GM20000 (cell line): ENCODE results near the gene C9.
A peak's percentile ranks its signal among the peaks of the same experiment; 100 is the strongest.

ENCODE experiments used
- DNase-seq: peaks from one replicate; pipeline ENCODE4 v3.0.0; 2012; ENCODE audit warnings: low spot score
- CTCF ChIP-seq: IDR thresholded peaks from 2 replicates; pipeline ENCODE4 v1.5.1; 2012; ENCODE audit warnings: mild to moderate bottlenecking, control low read depth; ENCODE audit errors: extremely low read depth, missing control alignments

Gene C9

GRCh38 chr5:39384271-39384670 is 20.0 kb upstream of the C9 start:
- TF ChIP-seq CTCF: no peak
- DNase-seq: no peak

DNA sequence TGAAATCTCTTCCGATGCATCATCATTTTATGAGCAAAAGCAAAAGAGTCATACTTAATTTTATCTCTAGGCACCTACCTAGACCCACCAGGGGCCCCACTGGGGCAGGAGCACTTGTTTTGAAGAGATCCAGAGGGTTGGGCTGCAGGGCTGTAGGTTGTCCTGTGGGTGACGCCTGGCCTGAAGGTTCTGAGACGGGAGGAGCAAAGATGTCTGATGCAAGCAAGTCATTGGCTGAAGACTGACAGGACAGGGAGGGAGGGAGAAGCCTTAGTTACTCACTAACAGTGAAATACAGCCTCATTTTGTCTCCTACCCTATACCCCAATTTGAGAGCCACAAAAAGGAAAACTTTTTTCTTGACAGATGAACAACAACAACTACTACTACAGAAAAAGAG is 17.1 kb upstream of the C9 start:
- no peak for DNase-seq
- no peak for TF ChIP-seq CTCF

- no peak for TF ChIP-seq CTCF
- no peak for DNase-seq
Observed at GRCh38 chr5:39379693-39380092, 15.4 kb upstream of the C9 start.

DNA sequence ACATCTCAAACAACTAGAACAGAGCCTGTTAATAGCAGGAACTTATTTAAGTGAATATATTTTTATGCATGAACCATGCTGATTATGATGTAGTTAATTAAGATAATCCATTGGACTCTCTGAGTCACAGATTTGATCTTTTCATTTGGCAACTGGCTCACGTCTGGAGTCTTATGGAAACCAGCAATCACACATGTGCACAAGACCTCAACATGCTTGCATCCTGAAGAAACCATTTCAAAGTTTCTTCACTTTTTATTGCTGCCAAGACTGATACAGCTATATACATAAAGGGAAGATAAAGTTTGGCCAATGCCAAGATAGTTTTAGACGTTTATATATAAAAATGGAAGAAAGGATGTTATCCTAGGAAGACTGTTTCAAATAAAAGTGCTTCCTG is 13.3 kb upstream of the C9 start:
- DNase-seq: no peak

DNA sequence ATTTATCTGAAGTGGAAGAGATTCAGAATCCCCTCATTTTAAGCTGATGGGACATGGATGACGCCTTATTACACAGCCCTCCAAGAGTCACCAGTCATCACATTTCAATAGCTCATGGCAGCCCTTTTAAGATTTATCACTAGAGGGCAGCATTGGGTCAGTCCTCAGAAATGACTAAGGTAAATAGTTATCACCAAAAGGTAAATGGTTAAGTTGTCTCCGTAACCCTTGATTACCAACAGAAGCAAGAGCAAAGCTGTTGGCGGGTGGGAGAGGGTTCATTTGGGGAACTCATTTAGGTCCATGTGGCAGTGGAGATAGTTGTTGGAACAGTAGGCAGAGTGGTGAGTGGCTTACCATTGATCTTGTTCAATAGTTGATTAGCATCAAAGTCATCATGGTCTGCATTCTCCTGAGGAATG is 12.0 kb upstream of the C9 start:
- peak; percentile 56 for TF ChIP-seq CTCF
- peak; percentile 47 for DNase-seq

More for the DNA sequence above, 13.3 kb upstream of the C9 start:
- TF ChIP-seq CTCF: no peak

- TF ChIP-seq CTCF: no peak
- no peak for DNase-seq
Observed at GRCh38 chr5:39373791-39374190, 9.5 kb upstream of the C9 start.

DNA sequence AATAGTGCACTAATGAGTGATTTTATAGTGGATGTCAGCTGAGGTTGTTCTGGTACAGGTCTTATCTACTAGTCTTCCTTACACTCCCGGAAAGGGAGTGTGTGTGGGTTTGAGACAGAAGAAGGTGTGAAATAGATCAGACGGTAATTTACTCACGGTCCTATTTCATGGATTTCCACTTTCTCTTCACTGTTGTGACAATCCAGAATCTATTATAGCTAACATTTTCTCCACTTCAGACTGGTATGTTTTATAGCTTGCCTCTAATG is 7.0 kb upstream of the C9 start:
- DNase-seq: no peak
- TF ChIP-seq CTCF: no peak
